ENCODE results near the gene ATAD3B.
"Not testable (repeated sequence)": the region's sequence is repeated elsewhere in the genome, so short reads cannot be mapped to it uniquely, and the experiment has no call there.

ATAD3B gene

DNA sequence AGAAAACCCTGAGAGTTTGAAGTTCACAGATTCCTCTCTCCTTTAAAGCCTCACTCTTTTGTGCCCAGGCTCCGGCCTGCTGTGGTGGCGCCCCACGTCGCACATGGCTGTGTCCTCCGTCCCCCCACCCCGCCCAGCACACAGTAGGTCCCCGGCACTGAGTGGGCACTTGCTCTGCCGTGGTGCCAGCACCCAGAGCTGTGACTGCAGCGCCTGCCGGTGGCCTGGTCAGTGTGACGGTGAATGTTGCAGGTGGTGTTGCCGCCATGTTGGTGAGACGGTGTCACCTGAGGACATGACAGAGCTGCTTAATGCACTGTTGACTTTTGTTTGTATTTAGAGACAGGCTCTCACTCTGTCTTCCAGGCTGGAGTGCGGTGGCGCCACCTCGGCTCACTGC, 18.7 kb upstream of the ATAD3B start:
- no peak for DNase-seq

DNA sequence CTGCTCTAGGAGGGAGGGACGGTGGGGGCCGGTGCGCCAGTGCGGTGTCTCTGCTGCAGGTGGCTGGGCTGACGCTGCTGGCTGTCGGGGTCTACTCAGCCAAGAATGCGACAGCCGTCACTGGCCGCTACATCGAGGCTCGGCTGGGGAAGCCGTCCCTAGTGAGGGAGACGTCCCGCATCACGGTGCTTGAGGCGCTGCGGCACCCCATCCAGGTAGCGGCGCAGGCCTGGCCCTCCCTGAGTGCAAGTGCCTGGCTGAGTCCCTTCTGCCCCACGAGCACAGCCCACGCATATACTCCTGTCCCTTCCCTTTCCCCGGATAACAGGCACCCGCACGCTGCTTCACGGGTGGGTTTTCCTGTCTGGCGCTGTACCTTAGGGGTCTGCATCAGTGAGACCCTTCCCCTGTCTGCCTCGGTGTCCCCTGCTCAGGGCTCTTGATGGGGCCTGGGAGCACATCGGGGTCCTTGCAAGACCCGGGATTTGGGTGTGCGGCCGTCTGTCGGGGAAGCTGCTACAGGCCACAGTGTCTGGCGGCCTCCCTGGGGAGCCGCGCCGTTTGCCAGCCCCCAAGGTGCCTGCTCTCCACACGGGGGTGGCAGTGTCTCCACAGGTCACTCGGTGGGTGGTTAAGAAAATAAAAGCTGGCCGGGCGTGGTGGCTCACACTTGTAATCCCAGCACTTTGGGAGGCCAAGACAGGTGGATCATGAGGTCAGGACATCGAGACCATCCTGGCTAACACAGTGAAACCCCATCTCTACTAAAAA, 17.1 kb upstream of the ATAD3B start:
- DNase-seq, result not testable (repeated sequence)

DNA sequence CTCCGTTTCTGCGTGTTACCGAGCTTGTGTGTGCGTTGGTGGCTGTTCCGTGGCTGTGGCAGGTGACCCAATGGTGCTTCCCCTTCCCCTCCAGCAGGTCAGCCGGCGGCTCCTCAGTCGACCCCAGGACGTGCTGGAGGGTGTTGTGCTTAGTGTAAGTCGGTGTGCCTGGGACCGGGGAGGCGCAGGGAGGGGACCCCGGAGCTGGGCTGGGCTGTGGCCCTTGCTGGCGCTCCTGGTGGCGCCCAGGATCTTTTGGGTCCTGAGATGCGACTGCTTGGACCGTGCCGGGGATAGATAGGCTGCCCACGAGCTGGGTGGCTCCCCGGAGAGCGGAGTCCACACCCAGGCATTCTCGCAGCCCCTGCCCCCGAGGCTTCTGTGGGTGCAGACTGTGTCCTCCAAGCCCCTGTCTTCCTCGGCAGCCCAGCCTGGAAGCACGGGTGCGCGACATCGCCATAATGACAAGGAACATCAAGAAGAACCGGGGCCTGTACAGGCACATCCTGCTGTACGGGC, 16.1 kb upstream of the ATAD3B start:
- DNase-seq, result no peak

DNA sequence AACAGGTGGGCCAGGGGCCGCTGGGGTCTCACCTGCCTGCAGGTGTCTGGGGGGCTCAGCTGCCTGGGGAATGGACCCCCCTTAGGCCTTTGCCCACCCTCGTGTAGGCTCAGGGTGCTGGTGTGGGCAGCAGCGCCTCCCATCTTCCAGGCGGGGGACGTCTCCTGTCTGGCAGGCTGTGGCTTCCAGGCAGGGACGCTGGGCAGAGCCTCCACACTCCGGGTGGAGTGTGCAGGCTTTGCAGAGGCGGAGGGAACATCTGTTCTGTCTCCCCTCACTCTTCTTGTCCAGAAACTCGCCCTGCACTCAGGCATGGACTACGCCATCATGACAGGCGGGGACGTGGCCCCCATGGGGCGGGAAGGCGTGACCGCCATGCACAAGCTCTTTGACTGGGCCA, 15.6 kb upstream of the ATAD3B start:
- not testable (repeated sequence) for DNase-seq

DNA sequence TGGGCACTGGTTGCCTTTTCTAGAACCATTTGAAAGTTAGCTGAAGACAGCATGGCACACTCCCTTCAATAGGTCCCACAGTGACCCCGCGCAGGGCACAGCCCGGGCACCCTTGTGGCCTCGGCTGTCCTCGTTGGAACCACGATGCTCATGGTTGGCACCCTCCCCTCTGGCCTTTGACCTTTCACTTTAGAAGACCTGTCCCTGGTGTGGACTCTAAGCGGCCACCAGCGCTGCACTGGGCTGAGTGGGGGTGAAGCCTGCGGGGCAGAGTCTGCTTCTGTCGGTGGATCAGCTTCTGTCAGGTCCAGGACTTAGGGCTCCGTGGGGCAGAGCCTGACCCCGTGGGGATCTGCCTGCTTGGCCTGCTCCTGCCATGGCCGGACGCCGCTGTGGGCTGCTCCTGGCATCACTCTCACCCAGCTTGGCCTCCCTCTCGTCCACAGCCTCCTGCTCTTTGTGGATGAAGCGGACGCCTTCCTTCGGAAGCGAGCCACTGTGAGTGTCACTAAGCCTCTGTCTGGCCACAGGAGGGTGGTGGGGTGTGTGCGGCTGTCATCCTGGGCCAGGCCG, 14.8 kb upstream of the ATAD3B start:
- not testable (repeated sequence) for DNase-seq

DNA sequence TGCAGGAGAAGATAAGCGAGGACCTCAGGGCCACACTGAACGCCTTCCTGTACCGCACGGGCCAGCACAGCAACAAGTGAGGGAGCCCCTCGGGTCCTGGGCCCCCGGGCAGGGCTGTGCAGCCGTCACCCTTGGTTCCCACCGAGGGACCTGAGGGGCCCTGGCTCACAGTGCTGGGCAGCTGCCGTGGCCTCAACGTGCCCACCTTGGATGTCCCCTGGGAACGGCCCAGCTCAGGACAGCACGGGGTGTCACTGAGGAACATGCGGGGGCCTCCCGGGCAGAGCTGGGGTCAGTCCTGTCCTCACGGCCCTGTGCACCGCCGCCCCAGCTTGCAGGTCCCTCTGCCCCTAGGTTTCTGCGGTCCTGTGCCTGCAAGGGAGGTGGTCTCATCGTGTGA, 12.4 kb upstream of the ATAD3B start:
- not testable (repeated sequence) for DNase-seq

DNA sequence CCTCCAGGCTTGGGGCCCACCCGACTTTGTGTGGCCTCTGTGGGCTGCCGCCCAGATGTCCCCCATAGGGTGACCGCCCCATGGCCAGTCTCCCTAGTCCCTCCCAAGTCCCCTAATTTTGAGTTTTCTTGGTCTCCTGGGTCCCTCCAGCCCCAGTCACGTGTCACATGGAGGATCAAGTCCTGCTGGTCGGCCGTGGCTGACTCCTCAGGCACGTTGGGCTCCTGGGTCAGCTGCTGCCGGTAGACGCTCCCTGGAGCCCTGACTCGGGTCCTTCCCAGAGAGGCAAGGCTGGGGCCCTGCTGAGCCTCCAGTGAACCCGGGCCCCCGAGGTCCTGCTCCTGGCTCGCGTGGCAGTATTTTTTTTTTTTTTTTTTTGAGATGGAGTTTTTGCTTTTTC, 11.9 kb upstream of the ATAD3B start:
- not testable (repeated sequence) for DNase-seq

DNA sequence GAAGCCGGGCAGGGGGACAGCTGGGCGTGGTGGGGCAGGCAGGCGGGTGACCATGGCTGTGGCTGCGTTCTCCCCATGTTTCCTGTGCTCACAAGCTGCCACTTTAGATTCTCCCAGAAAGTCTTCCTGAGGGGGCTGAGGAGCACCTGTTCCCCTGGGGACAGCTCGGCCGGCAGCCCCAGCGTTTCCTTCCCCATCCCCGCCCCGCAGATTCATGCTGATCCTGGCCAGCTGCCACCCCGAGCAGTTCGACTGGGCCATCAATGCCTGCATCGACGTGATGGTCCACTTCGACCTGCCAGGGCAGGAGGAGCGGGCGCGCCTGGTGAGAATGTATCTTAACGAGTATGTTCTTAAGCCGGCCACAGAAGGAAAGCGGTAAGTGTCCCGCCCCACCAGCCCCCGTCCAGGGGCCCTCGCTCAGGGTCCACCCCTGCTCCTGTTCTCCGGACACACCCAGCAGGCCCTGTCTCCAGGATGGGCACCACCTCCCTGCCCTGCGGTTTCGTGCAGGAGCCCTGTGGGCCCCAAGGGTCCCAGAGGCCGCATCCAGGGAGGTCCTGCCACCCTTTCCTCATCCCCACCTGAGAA, 10.9 kb upstream of the ATAD3B start:
- no peak for DNase-seq

DNA sequence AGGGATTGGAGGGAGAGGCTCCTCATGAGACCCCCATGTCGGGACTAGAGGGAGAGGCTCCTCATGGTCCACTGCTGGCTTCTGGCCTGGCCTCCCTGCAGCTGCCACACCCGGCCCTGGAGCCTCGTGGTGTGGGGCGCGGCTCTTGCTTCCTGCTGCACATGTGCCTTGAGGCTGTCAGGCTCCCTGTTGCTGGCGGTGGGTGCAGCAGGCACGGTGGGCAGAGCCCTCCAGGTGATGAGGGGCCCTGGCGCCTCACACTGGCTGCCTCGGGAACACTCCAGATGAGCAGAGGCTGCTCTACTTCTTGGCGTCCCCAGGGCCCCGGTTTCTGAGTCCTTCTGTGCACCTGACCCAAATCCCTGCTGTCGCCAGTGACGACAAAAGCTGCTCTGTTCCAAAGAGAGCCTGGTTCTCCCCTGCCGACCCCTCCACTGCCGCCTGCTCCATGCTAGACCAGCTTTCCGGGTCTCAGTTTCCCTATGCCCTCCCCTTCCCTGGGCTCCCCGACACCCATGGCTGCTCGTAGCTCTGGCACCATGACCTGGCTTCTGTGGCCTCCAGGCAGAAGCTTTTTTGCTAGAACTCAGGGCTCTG, 9.7 kb upstream of the ATAD3B start:
- no peak for DNase-seq

DNA sequence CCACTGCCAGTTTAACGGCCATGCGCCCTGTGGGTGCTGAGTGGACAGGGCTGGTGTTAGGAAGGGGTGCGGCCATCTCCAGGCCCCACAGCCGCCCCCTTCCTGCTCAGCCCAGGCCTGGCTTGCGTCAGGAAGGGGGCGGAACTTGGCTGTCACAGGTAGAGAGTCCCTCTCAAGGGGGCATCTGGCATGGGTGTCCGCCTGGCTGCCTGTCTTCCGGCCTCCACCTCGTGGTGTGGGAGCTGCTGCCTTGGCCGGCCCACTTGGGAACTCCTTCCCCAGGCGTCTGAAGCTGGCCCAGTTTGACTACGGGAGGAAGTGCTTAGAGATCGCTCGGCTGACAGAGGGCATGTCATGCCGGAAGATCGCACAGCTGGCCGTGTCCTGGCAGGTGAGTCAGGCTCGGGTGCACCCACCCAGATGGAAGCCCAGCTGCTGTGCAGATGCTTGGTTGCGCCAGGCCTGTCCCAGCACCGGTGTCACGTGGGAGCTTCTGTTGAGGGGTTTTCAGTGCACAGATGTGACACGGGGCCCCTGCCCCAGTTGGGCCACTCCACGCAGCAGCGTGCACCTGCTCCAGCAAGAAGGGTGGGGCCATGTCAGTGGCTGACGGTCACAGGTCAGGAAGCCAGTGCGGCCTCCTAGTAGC, 9.1 kb upstream of the ATAD3B start:
- DNase-seq, result peak; percentile 29

DNA sequence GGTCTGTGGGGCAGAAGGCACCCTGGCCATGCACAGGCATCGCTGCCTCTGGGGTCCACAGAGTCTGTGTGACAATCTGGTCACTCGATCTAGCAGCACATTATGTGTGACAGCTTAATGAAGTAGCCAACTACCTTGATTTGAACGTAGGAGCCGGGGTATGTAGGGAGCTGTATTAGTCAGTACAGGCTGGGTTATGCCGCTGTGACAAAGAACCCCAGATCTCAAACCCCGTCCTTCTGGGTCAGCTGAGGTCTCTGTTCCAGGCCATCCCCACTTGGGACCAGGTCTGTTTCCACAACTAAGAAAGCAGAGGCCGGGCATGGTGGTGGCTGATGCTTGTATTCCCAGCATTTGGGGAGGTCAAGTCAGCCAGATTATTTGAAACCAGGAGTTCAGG, 8.3 kb upstream of the ATAD3B start:
- DNase-seq, result no peak

DNA sequence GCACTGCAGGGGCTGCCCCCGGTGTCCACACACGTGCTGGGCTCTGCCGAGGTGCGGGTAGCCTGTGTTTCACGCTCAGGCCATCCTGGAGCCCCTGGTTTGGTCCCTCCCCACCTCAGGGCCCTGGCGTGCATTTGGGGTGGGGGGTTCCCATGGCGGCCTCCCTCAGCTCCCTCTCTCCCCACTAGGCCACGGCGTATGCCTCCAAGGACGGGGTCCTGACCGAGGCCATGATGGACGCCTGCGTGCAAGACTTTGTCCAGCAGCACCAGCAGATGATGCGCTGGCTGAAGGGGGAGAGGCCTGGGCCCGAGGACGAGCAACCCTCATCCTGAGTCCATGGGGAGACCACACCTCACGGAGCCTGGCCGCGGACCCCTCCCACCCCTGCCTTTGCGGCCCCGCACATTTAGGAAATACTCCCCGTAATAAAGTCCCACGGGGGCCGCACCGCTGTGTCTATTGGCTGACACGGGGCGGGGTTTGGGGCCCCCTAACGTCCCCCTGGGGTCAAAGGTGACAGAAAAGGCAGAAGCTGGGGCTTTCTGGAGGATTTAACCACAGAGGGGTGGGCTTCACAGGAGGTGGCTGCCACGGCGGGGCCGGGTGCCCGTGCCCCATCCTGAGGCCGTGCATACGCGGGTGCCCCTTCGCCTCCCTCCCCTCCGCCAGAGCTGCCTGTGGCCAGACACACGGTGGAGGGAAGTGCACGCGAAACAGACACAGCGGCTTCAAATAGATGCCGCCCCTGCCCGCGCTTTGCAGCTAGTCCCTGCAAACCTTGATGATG, 3.2 kb upstream of the ATAD3B start:
- DNase-seq, result not testable (repeated sequence)

DNA sequence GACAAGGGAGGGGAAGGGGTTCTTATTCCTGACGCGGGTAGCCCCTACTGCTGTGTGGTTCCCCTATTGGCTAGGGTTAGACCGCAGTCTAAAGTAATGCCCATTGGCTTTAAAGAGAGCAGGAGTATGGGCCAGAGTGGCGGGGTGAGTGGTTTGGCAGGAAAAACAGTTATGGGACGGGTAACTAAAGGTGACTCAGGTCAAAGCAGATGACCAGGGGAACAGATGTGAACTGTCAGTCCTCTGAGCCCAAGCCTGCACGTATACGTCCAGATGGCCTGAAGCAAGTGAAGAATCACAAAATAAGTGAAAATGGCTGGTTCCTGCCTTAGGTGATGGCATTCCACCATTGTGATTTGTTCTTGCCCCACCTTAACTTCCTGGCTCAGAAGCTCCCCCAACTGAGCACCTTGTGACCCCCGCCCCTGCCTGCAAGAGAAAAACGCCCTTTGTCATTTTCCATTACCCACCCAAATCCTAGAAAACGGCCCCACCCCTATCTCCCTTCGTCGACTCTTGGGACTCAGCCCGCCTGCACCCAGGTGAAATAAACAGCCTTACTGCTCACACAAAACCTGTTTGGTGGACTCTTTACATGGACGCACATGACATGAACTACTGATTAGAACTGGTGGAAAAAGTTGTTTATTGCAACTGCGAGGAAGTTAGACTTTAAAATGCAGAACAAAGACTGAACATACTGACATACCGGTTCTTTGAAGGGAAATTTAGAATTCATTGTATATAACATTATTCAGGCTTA, 758 bp upstream of the ATAD3B start:
- peak; percentile 13 for DNase-seq

DNA sequence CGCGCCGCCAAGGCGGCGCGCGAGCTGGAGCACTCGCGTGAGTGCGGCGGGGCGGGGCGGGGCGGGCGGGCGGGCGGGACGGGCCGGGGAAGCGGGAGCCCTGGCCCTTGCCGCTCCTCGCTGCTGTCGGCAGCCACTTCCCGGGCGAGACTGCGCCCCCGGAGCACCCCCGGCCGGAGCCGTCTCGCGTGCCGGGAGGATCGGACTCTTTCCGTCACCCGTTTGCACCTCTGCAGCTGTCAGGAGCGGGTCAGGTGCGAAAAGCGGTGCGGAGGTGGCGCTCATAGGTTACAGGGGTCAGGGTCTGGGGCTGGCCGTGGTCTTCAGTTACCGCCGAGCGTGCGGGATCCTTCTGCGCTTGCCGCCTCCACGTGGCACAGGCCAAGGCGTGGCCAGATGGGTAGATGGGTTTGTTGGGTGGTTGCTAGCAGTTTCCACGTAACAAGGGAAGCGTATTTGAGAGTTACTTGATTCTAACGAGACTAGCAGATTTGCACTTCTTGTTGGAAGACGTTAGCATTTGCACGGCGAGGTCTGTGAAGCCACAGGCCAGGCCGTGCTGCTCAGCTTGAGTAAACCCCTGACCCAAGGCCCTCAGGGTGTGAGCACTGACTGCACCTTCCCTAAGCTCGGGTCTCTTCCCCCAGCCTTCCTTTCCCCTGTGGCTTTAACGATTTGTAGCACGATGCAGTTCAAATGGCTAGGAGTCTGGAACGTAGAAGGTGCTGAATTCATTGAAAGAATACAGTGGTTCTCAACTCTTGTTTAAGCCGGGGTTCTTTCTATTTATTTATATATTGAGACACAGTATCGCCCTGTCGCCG, 700 bp downstream of the ATAD3B start:
- DNase-seq, result peak; percentile 21

DNA sequence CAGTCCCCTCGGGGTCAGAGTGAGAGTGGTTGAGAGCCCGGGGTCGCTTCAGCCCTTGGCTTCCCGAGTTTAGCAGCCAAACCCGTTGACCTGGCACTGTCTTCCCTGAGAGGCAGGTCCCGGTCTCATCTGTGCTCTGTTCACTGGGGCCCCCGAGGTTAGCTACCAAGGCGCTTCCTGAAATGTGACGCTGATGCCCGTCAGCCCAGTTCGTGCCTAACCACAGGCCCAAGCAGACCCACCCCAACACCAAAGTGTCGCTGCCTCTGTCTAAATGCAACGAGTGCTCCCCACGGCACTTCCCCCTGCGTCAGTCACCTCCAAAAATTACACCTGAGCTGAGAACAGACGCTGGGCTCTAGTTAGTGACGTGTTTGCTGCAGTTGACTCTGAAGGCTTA, 4.4 kb downstream of the ATAD3B start:
- DNase-seq, result not testable (repeated sequence)

DNA sequence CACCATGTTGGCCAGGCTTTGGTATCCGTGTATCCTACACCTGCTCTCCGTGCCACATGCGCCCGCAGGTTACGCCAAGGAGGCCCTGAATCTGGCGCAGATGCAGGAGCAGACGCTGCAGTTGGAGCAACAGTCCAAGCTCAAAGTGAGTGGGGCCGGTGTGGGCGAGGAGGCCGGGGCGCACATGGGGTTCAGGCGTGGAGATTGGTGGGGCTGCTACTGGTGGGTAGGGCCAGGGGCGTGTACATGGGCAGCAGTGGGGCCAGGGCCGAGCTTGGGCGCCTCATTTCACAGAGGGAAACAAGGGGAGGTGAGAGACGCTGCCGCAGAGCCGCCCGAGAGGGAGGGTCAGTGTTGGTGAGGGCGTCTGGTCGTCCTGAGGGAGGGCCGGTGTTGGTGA, 5.6 kb downstream of the ATAD3B start:
- DNase-seq, result no peak

DNA sequence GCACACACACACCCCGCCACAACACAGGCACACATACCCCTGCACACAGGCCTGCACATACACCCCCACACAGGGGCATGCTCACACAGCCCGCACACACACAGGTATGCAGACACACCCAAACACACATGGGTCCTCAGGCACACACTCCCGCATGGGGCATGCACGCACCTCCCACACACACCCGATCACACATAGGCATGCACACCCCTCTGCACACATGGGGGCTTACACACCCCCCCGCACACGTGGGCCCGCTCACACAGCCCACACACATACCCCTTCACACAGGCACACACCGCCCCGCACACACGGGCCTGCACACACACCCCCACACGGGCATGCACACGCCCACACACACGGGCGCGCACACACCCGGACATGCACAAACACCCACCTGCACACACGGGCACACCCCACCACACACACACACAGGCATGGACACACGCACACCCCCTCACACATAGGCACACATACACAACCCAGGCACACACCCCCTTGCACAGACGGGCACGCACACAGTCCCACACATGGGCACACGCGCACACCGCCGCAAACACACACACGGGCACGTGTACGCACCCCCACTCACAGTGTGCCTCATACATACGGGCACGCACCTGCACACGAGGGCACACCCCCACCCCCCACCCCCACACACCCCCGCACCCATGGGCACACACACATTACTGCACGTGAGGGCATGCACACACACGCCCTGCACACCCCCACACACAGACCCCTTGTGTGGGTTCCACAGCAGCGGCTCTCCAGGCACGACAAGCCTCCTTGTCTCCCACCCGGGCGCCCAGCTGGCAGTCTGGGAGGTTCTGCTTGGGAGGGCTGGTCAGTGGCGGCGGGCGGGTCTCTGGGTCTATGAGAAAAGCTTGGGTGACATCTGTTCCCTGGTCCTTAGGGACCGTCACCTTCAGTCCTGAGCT, 8.3 kb downstream of the ATAD3B start:
- no peak for DNase-seq

DNA sequence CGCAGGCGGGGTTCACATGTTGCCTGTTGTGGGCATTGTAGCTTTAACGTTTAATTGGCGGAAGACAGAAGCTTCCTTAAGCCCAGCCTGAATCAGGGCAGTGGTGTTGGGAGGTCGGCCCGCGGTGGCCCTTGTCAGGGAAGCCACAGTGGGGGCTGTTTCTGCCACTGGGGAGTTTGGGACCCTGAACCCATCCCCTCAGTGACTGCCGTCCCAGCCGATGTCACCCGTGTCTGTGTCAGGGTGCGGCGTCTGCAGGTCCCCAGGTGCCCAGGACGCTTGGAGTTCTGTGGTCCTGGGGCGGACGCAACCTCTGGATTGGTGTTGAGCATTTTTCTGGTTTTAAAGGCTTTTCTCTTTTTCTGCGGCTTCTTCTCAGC, 8.9 kb downstream of the ATAD3B start:
- not testable (repeated sequence) for DNase-seq

DNA sequence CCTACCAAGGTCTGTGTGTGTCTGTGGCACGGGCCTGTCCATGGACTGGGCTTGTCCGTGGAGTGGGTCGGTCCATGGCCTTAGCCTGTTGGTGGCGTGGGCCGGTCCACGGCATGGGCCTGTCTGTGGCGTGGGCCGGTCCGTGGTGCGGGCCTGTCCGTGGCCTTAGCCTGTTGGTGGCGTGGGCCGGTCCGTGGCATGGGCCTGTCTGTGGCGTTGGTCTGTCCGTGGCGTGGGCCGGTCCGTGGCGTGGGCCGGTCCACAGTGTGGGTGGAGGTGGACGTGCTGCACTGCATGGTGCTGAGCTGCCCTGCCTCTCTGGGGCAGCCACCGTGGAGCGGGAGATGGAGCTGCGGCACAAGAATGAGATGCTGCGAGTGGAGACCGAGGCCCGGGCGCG, 10.2 kb downstream of the ATAD3B start:
- not testable (repeated sequence) for DNase-seq

DNA sequence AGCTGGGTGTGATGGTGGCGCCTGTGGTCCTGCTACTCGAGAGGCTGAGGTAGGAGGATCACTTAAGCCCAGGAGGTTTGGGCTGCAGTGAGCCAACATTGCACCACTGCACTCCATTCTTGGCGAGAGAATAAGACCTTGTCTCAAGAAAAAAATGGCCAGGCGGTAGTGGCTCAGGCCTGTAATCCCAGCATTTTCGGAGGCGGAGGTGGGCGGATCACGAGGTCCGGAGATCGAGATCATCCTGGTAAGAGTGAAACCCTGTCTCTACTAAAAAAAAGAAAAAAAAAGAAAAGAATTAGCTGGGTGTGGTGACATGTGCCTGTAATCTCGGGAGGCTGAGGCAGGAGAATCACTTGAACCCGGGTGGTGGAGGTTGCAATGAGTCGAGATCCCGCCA, 11.3 kb downstream of the ATAD3B start:
- no peak for DNase-seq
